Neural cell (in vitro differentiated cells): ENCODE results near the gene GFRA1. TPM values are rescaled to one million over a fixed set of nuclear protein-coding genes. Genes with fewer than 3 reads are reported as not detected.

Experiments used
- H2AFZ ChIP-seq: fragments of 200-600, 300-800 bp; sonication (generic), shearing (Covaris generic); 2 replicates; pipeline ENCODE4 v1.6.0; 2014; ENCODE audit warnings: low read depth, mild to moderate bottlenecking, antibody characterized with exemption, low read length, moderate library complexity
- H3F3A ChIP-seq: fragments of 200-600 bp; shearing (Covaris generic); 2 replicates; pipeline ENCODE4 v1.6.1; 2016; ENCODE audit warnings: mild to moderate bottlenecking, moderate library complexity, mixed read lengths, antibody characterized with exemption, low read length; ENCODE audit not compliant: insufficient read depth, poor library complexity, severe bottlenecking
- H3K27ac ChIP-seq: fragments of 200-600, 300-800 bp; sonication (generic), shearing (Covaris generic); 2 replicates; pipeline ENCODE4 v1.5.1; 2014; ENCODE audit warnings: mild to moderate bottlenecking, low read length, moderate library complexity
- H3K27me3 ChIP-seq: fragments of 300-800, 200-600 bp; sonication (generic), shearing (Covaris generic); 2 replicates; pipeline ENCODE4 v1.6.0; 2014; ENCODE audit warnings: mild to moderate bottlenecking, low read depth, low read length, moderate library complexity; ENCODE audit not compliant: insufficient read depth
- H3K36me3 ChIP-seq: fragments of 300-800, 200-600 bp; sonication (generic), shearing (Covaris generic); 2 replicates; pipeline ENCODE4 v1.5.1; 2014; ENCODE audit warnings: mild to moderate bottlenecking, antibody characterized with exemption, low read length, moderate library complexity; ENCODE audit not compliant: insufficient read depth
- H3K4me2 ChIP-seq: fragments of 300-800, 200-600 bp; sonication (generic), shearing (Covaris generic); 2 replicates; pipeline ENCODE4 v1.6.0; 2014; ENCODE audit warnings: mild to moderate bottlenecking, low read length
- H3K4me3 ChIP-seq: fragments of 300-800, 200-600 bp; sonication (generic), shearing (Covaris generic); 2 replicates; pipeline ENCODE4 v1.5.1; 2014; ENCODE audit warnings: mild to moderate bottlenecking, low read length, moderate library complexity
- H3K79me2 ChIP-seq: fragments of 200-600 bp; shearing (Covaris generic); replicated peaks from 2 replicates; pipeline ENCODE4 v1.6.0; 2014; ENCODE audit warnings: mild to moderate bottlenecking, low read length, moderate library complexity; ENCODE audit not compliant: insufficient read depth
- H3K9ac ChIP-seq: fragments of 300-800, 200-600 bp; sonication (generic), shearing (Covaris generic); 2 replicates; pipeline ENCODE4 v1.6.1; 2016; ENCODE audit warnings: mild to moderate bottlenecking, low read length, mixed read lengths
- H3K9me2 ChIP-seq: fragments of 200-600 bp; shearing (Covaris generic); 2 replicates; pipeline ENCODE4 v1.6.1; 2016; ENCODE audit warnings: mild to moderate bottlenecking, low read length, mixed read lengths; ENCODE audit not compliant: insufficient read depth
- H3K9me3 ChIP-seq: fragments of 200-600, 300-800 bp; sonication (generic), shearing (Covaris generic); 2 replicates; pipeline ENCODE4 v1.6.1; 2016; ENCODE audit warnings: mild to moderate bottlenecking, mixed run types, low read length, moderate library complexity, mixed read lengths
- H4K20me1 ChIP-seq: fragments of 200-600 bp; shearing (Covaris generic); 2 replicates; pipeline ENCODE4 v1.6.1; 2016; ENCODE audit warnings: mild to moderate bottlenecking, mixed run types; ENCODE audit not compliant: insufficient read depth
- EP300 ChIP-seq: fragments of 450-650 bp; conservative IDR thresholded peaks from 2 replicates; pipeline ENCODE4 v1.6.1; 2014; ENCODE audit warnings: antibody characterized with exemption, mild to moderate bottlenecking, moderate library complexity; ENCODE audit not compliant: poor library complexity, severe bottlenecking
- EZH2 ChIP-seq: fragments of 200-600, 300-800 bp; shearing (Covaris generic), sonication (generic); IDR thresholded peaks from 2 replicates; pipeline ENCODE4 v1.6.1; 2014; ENCODE audit warnings: antibody characterized with exemption, low read length, borderline replicate concordance, mild to moderate bottlenecking; ENCODE audit not compliant: insufficient read depth, poor library complexity, severe bottlenecking
- MXI1 ChIP-seq: fragments of 450-650 bp; conservative IDR thresholded peaks from 2 replicates; pipeline ENCODE4 v1.6.1; 2014; ENCODE audit warnings: antibody characterized with exemption, mild to moderate bottlenecking; ENCODE audit not compliant: poor library complexity, severe bottlenecking
- POLR2AphosphoS5 ChIP-seq: IDR thresholded peaks from 2 replicates; pipeline ENCODE4 v1.6.1; 2012
- RAD21 ChIP-seq: fragments of 450-650 bp; conservative IDR thresholded peaks from 2 replicates; pipeline ENCODE4 v1.6.1; 2014; ENCODE audit warnings: antibody characterized with exemption, mild to moderate bottlenecking, moderate library complexity
- SMC3 ChIP-seq: fragments of 450-650 bp; conservative IDR thresholded peaks from 2 replicates; pipeline ENCODE4 v1.6.1; 2014; ENCODE audit warnings: antibody characterized with exemption, mild to moderate bottlenecking, moderate library complexity; ENCODE audit not compliant: poor library complexity
- TAF1 ChIP-seq: IDR thresholded peaks from 2 replicates; pipeline ENCODE4 v1.6.1; 2012; ENCODE audit warnings: low read depth
- polyA plus RNA-seq: library from polyadenylated mRNA; depleted of rRNA; stranded (reverse); fragments of >200 nt; gene quantifications from 2 replicates; pipeline ENCODE4 v1.2.3, GENCODE V29; 2014
- TF ChIP-seq, protein P1 (sequence below): fragments of 450-650 bp; IDR thresholded peaks from 2 replicates; pipeline ENCODE4 v1.5.1; 2014; ENCODE audit warnings: antibody characterized with exemption, mild to moderate bottlenecking, moderate library complexity; ENCODE audit not compliant: poor library complexity, severe bottlenecking
- TF ChIP-seq, protein P2 (sequence below): IDR thresholded peaks from 2 replicates; pipeline ENCODE4 v1.6.1; 2012; ENCODE audit warnings: borderline replicate concordance

GFRA1 gene
- polyA plus RNA-seq, 1 donor from 2014 or later = 2.3 TPM

DNA sequence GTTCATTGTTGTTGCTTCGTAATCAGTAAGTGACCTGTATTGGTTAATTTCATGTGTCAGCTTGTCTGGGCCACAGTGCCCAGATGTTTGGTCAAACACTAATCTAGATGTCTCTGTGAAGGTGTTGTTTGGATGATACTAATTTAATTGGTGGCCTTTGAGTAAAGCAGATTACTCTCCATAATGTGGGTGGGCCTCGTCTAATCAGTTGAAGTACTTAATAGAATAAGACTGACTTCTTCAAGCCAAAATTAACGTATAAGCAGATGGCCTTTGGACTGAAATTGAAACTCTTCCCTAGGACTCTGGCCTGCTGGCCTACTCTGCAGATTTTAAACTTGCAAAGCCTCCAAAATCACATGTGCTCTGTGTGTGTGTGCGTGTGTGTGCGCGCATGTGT is 245.7 kb downstream of the GFRA1 start:
- TF ChIP-seq, protein P1, sequence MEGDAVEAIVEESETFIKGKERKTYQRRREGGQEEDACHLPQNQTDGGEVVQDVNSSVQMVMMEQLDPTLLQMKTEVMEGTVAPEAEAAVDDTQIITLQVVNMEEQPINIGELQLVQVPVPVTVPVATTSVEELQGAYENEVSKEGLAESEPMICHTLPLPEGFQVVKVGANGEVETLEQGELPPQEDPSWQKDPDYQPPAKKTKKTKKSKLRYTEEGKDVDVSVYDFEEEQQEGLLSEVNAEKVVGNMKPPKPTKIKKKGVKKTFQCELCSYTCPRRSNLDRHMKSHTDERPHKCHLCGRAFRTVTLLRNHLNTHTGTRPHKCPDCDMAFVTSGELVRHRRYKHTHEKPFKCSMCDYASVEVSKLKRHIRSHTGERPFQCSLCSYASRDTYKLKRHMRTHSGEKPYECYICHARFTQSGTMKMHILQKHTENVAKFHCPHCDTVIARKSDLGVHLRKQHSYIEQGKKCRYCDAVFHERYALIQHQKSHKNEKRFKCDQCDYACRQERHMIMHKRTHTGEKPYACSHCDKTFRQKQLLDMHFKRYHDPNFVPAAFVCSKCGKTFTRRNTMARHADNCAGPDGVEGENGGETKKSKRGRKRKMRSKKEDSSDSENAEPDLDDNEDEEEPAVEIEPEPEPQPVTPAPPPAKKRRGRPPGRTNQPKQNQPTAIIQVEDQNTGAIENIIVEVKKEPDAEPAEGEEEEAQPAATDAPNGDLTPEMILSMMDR = no peak
- TF ChIP-seq TAF1 (no peak), SMC3 (no peak), MXI1 (no peak)
- TF ChIP-seq, protein P2, sequence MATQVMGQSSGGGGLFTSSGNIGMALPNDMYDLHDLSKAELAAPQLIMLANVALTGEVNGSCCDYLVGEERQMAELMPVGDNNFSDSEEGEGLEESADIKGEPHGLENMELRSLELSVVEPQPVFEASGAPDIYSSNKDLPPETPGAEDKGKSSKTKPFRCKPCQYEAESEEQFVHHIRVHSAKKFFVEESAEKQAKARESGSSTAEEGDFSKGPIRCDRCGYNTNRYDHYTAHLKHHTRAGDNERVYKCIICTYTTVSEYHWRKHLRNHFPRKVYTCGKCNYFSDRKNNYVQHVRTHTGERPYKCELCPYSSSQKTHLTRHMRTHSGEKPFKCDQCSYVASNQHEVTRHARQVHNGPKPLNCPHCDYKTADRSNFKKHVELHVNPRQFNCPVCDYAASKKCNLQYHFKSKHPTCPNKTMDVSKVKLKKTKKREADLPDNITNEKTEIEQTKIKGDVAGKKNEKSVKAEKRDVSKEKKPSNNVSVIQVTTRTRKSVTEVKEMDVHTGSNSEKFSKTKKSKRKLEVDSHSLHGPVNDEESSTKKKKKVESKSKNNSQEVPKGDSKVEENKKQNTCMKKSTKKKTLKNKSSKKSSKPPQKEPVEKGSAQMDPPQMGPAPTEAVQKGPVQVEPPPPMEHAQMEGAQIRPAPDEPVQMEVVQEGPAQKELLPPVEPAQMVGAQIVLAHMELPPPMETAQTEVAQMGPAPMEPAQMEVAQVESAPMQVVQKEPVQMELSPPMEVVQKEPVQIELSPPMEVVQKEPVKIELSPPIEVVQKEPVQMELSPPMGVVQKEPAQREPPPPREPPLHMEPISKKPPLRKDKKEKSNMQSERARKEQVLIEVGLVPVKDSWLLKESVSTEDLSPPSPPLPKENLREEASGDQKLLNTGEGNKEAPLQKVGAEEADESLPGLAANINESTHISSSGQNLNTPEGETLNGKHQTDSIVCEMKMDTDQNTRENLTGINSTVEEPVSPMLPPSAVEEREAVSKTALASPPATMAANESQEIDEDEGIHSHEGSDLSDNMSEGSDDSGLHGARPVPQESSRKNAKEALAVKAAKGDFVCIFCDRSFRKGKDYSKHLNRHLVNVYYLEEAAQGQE = no peak
- Histone ChIP-seq H3K79me2 (no peaks in the 10 kb centered on the region), H3K27me3 (no peaks in the 10 kb centered on the region), H3K4me3 (no peak overlapping the region), H3K4me2 (no peak overlapping the region), H3K9me3 (no peaks in the 10 kb centered on the region), H3F3A (no peaks in the 10 kb centered on the region), H3K27ac (no peak overlapping the region), H3K9ac (no peak overlapping the region), H3K9me2 (no peaks in the 10 kb centered on the region), H4K20me1 (no peaks in the 10 kb centered on the region), H2AFZ (no peak overlapping the region), H3K36me3 (no peaks in the 10 kb centered on the region)

DNA sequence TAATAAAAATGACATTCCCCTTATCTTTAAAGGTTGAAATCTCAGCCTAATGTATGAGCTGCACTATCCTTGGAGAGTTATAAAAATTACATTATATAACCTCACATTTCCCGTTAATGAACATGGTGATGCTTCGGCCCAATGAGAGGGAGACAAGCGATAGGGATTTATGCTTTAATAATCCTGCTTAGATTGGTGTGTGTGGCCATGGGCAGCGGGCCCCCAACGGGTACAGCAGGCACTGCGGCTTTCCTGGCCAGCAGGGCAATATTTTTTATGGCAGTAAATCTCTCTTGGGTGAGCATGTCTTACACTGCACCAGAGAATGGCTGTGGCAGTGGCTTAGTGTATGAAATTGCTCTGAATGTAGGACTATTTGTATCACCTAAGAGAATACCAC is 246.3 kb downstream of the GFRA1 start:
- Histone ChIP-seq H3K36me3 (no peaks in the 10 kb centered on the region), H3K4me3 (no peak overlapping the region), H3K4me2 (no peak overlapping the region), H3K9me2 (no peaks in the 10 kb centered on the region), H3K27me3 (no peaks in the 10 kb centered on the region), H2AFZ (no peak overlapping the region), H4K20me1 (no peaks in the 10 kb centered on the region), H3K27ac (no peak overlapping the region), H3K9me3 (no peaks in the 10 kb centered on the region), H3K79me2 (no peaks in the 10 kb centered on the region), H3F3A (no peaks in the 10 kb centered on the region), H3K9ac (no peak overlapping the region)
- TF ChIP-seq RAD21 (no peak), EP300 (no peak), TAF1 (no peak), POLR2AphosphoS5 (no peak), MXI1 (no peak), SMC3 (no peak), EZH2 (no peak)
- TF ChIP-seq, protein P1 = no peak
- TF ChIP-seq, protein P2 = no peak
